Gastrocnemius medialis (tissue), 4 donors: ENCODE data around the gene L3HYPDH.

Source experiments
- POLR2A ChIP-seq, 2 donors: fragments of 450-650 bp; IDR thresholded peaks; one replicate each; pipeline ENCODE4 v1.6.1; 2017; ENCODE audit warnings: antibody characterized with exemption in 2 of 2, mild to moderate bottlenecking in 2 of 2, moderate library complexity in 2 of 2
- TF ChIP-seq, protein P1 (sequence below), 5 experiments: fragments of 450-650 bp in 3 of 5; fragments of 200-600 bp in 2 of 5; sonication (generic) in 2 of 5; IDR thresholded peaks in 4 of 5; conservative IDR thresholded peaks in 1 of 5; 1 replicate in 4 of 5; 2 replicates in 1 of 5; pipeline ENCODE4 v1.5.1; 2016 to 2019; ENCODE audit warnings: antibody characterized with exemption in 5 of 5, mild to moderate bottlenecking in 3 of 5, moderate library complexity in 3 of 5

DNA sequence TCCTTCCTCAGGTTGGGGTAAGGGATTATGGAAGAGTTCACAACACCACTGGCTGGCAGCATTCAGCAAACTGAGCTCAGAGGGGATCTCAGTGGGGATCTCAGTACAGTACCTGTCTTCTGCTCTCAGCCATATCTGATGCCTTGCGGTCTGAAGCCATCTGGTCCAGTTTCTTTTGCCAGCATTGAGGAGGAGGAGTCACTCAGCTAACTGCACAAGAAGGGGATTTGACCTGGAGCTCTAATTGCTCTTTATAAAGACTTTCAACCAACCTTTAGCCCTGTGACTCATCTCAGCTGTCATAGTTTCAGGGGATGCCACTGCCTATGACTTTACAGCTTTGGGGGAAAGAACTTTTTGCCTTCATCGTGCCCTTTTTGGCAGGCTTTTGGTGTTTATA, 45.0 kb upstream of the L3HYPDH start:
- TF ChIP-seq, protein P1, sequence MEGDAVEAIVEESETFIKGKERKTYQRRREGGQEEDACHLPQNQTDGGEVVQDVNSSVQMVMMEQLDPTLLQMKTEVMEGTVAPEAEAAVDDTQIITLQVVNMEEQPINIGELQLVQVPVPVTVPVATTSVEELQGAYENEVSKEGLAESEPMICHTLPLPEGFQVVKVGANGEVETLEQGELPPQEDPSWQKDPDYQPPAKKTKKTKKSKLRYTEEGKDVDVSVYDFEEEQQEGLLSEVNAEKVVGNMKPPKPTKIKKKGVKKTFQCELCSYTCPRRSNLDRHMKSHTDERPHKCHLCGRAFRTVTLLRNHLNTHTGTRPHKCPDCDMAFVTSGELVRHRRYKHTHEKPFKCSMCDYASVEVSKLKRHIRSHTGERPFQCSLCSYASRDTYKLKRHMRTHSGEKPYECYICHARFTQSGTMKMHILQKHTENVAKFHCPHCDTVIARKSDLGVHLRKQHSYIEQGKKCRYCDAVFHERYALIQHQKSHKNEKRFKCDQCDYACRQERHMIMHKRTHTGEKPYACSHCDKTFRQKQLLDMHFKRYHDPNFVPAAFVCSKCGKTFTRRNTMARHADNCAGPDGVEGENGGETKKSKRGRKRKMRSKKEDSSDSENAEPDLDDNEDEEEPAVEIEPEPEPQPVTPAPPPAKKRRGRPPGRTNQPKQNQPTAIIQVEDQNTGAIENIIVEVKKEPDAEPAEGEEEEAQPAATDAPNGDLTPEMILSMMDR (IDR thresholded peaks at IDR 0.05 in 4 of 5, conservative IDR thresholded peaks at IDR 0.05 in 1 of 5), result no peak
- no peak for TF ChIP-seq POLR2A (IDR thresholded peaks at IDR 0.05)
